K562 (cell line): ENCODE measurements around the gene ZNF774. TPM values are rescaled to one million over a fixed set of nuclear protein-coding genes. Genes with fewer than 3 reads are reported as not detected.

Experiments
- CBFB ChIP-seq: sonication (generic); formaldehyde crosslinking; IDR thresholded peaks from 2 replicates; pipeline ENCODE4 v1.4.0; 2020; ENCODE audit warnings: mild to moderate bottlenecking, missing genetic modification reagents
- DMBX1 ChIP-seq: fragments of 250-450 bp; sonication (Bioruptor Pico); IDR thresholded peaks from 2 replicates; pipeline ENCODE4 v1.8.0; 2022; ENCODE audit warnings: inconsistent platforms, mild to moderate bottlenecking, moderate library complexity, borderline replicate concordance
- IFI16 ChIP-seq: fragments of 250-450 bp; sonication (Bioruptor Pico); IDR thresholded peaks from 2 replicates; pipeline ENCODE4 v2.1.2; 2022; ENCODE audit warnings: mild to moderate bottlenecking, inconsistent platforms
- JUN ChIP-seq, 2 experiments: sonication (generic) in 1 of 2; formaldehyde crosslinking in 1 of 2; IDR thresholded peaks; 2 replicates each; pipeline versions ENCODE4 v1.6.1 to v1.8.0; 2012 to 2022; ENCODE audit warnings: borderline replicate concordance in 2 of 2, mild to moderate bottlenecking in 2 of 2, improper control_type of control experiment in 1 of 2, low read depth in 1 of 2, low read length in 1 of 2, missing genetic modification reagents in 1 of 2
- JUNB ChIP-seq: fragments of 450-650 bp; formaldehyde crosslinking; conservative IDR thresholded peaks from 2 replicates; pipeline ENCODE4 v1.4.0; 2020; ENCODE audit warnings: mild to moderate bottlenecking
- NFE2 ChIP-seq: IDR thresholded peaks from 2 replicates; pipeline ENCODE4 v1.6.1; 2014; ENCODE audit warnings: antibody characterized with exemption, low read depth
- NR4A1 ChIP-seq, 2 experiments: fragments of 250-450 bp in 1 of 2; fragments of 450-650 bp in 1 of 2; sonication (Bioruptor Pico) in 1 of 2; IDR thresholded peaks; 2 replicates each; pipeline versions ENCODE4 v1.4.0 to v1.6.1; 2016 to 2020; ENCODE audit warnings: mild to moderate bottlenecking in 2 of 2, missing compliant biosample characterization in 1 of 2, missing genetic modification characterization in 1 of 2, moderate library complexity in 1 of 2
- RNF2 ChIP-seq: sonication (generic); IDR thresholded peaks from 2 replicates; pipeline ENCODE4 v1.6.1; 2016
- SMARCC2 ChIP-seq: fragments of 450-650 bp; IDR thresholded peaks from 2 replicates; pipeline ENCODE4 v1.6.1; 2017; ENCODE audit warnings: antibody characterized with exemption, moderate library complexity, mild to moderate bottlenecking, low read depth
- SMC3 ChIP-seq: conservative IDR thresholded peaks from 2 replicates; pipeline ENCODE4 v1.6.1; 2011; ENCODE audit warnings: low read depth, low read length, improper control_type of control experiment; ENCODE audit not compliant: insufficient read depth
- TRIM25 ChIP-seq: fragments of 450-650 bp; IDR thresholded peaks from 2 replicates; pipeline ENCODE4 v1.7.0; 2016; ENCODE audit warnings: borderline replicate concordance
- ZNF134 ChIP-seq: fragments of 250-450 bp; sonication (Bioruptor Pico); conservative IDR thresholded peaks from 2 replicates; pipeline ENCODE4 v1.4.0; 2020
- ZNF311 ChIP-seq: fragments of 250-450 bp; sonication (Bioruptor Pico); IDR thresholded peaks from 2 replicates; pipeline ENCODE4 v1.4.0; 2020; ENCODE audit warnings: mild to moderate bottlenecking, moderate library complexity
- ZNF583 ChIP-seq: fragments of 250-450 bp; sonication (Bioruptor Pico); IDR thresholded peaks from 2 replicates; pipeline ENCODE4 v1.4.0; 2020
- ZNF766 ChIP-seq: fragments of 200-800 bp; sonication (Bioruptor generic); conservative IDR thresholded peaks from 2 replicates; pipeline ENCODE4 v1.6.1; 2016; ENCODE audit warnings: missing genetic modification characterization, missing compliant biosample characterization
- polyA plus RNA-seq, 8 experiments: library from polyadenylated mRNA; depleted of rRNA in 4 of 8; stranded (reverse) in 5 of 8; unstranded in 3 of 8; fragments of >200 nt; fragmentation: Nextera tagmentation in 2 of 8; fragmentation: Illumina TruSeq in 1 of 8; extraction: Ambion mirVana in 2 of 8; extraction: Trizol in 1 of 8; gene quantifications; 2 replicates each; pipeline versions ENCODE4 v1.2.1 to v1.2.3, GENCODE V29; 2011 to 2014; ENCODE audit warnings: inconsistent platforms in 1 of 8, missing spikeins in 1 of 8
- total RNA-seq, 7 experiments: library from RNA; depleted of rRNA in 6 of 7; stranded (reverse); fragments of >200 nt in 6 of 7; fragmentation: Illumina TruSeq in 2 of 7; extraction: Trizol in 2 of 7; gene quantifications; 2 replicates each; pipeline versions ENCODE4 v1.2.1 to v1.2.3, GENCODE V29; 2011 to 2021; ENCODE audit warnings: low replicate concordance in 1 of 7
- TF ChIP-seq, protein P1 (sequence below): fragments of 450-650 bp; IDR thresholded peaks from 2 replicates; pipeline ENCODE4 v1.6.1; 2017; ENCODE audit warnings: mild to moderate bottlenecking, moderate library complexity
- TF ChIP-seq, protein P2 (sequence below): fragments of 250-450 bp; sonication (Bioruptor Pico); IDR thresholded peaks from 2 replicates; pipeline ENCODE4 v1.8.0; 2022; ENCODE audit warnings: moderate library complexity, mild to moderate bottlenecking, inconsistent platforms
- TF ChIP-seq, protein P3 (sequence below): sonication (generic); formaldehyde crosslinking; IDR thresholded peaks from 2 replicates; pipeline ENCODE4 v1.8.1; 2023; ENCODE audit warnings: mild to moderate bottlenecking, missing genetic modification reagents

Gene ZNF774
- total and polyA plus RNA-seq, 9 of the 15 experiments (the other 6 are each of a cell fraction or from before 2014, with no cell fraction given): 0.32 to 2.0 (median 1.2) TPM

DNA sequence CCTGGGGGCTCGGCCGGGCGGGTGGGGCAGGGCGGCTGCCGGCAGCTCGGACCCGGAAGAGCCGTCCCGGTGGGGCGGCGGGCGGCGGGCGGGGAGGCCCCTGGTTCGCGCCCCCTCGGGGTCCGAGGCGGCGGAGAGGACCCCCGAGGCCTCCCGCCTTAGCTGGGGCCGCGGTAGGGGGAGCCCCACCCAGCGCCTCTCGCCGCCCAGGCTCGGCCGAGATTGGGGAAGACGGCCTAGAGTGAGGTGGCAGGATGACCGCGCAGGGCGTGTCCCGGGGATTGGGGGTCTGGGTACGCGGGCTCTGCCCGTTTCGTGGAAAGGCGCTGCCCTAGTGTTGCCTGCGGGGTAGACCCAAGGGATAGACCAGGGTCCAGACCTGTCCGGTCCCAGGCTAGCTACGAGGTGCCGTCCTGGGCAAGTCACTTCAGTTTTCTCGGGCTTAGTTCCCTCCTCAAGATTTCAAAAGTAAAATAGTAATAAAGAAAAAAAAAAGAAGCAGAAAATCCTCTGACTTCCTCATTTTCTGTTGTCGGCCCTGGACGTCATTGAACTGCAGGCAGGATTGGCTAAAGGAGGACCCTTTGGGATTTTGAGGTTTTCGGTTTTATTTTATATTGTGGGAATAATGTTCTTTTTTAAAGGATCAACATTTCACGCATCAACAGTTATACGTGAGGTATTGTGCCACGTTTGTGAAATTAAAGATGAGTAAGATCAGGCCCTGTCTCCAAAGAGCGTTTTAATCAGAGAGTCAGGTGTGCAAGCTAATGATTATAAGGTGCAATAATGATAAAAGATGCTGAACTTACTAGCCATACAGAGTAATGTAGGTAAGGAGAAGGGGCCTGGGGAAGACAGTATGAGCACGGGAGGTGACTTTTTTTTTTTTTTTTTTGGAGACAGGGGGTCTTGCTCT lies 36.6 kb downstream of the ZNF774 start (continued):
- TF ChIP-seq, protein P1, sequence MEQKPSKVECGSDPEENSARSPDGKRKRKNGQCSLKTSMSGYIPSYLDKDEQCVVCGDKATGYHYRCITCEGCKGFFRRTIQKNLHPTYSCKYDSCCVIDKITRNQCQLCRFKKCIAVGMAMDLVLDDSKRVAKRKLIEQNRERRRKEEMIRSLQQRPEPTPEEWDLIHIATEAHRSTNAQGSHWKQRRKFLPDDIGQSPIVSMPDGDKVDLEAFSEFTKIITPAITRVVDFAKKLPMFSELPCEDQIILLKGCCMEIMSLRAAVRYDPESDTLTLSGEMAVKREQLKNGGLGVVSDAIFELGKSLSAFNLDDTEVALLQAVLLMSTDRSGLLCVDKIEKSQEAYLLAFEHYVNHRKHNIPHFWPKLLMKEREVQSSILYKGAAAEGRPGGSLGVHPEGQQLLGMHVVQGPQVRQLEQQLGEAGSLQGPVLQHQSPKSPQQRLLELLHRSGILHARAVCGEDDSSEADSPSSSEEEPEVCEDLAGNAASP: no peak
- TF ChIP-seq NFE2 (no peak), ZNF311 (no peak), NR4A1 (CRISPR knock-in tag; IDR thresholded peaks at IDR 0.05) (no peak), NR4A1 (tag; IDR thresholded peaks at IDR 0.05) (no peak), JUN (IDR thresholded peaks at IDR 0.05; ENCODE audit: borderline replicate concordance, low read depth, low read length) (no peak), JUN (CRISPR knock-in tag; IDR thresholded peaks at IDR 0.05; ENCODE audit: borderline replicate concordance) (peak; percentile 63; the same call in 1 of the 2 replicates), CBFB (no peak), SMARCC2 (no peak), ZNF583 (CRISPR knock-in tag) (no peak), DMBX1 (CRISPR knock-in tag) (no peak), IFI16 (CRISPR knock-in tag) (no peak), RNF2 (no peak), ZNF766 (CRISPR knock-in tag) (no peak), TRIM25 (no peak), ZNF134 (CRISPR knock-in tag) (no peak), JUNB (CRISPR knock-in tag) (no peak), SMC3 (no peak)
- TF ChIP-seq, protein P2, sequence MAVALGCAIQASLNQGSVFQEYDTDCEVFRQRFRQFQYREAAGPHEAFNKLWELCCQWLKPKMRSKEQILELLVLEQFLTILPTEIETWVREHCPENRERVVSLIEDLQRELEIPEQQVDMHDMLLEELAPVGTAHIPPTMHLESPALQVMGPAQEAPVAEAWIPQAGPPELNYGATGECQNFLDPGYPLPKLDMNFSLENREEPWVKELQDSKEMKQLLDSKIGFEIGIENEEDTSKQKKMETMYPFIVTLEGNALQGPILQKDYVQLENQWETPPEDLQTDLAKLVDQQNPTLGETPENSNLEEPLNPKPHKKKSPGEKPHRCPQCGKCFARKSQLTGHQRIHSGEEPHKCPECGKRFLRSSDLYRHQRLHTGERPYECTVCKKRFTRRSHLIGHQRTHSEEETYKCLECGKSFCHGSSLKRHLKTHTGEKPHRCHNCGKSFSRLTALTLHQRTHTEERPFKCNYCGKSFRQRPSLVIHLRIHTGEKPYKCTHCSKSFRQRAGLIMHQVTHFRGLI (CRISPR knock-in tag): no peak
- TF ChIP-seq, protein P3, sequence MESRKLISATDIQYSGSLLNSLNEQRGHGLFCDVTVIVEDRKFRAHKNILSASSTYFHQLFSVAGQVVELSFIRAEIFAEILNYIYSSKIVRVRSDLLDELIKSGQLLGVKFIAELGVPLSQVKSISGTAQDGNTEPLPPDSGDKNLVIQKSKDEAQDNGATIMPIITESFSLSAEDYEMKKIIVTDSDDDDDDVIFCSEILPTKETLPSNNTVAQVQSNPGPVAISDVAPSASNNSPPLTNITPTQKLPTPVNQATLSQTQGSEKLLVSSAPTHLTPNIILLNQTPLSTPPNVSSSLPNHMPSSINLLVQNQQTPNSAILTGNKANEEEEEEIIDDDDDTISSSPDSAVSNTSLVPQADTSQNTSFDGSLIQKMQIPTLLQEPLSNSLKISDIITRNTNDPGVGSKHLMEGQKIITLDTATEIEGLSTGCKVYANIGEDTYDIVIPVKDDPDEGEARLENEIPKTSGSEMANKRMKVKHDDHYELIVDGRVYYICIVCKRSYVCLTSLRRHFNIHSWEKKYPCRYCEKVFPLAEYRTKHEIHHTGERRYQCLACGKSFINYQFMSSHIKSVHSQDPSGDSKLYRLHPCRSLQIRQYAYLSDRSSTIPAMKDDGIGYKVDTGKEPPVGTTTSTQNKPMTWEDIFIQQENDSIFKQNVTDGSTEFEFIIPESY (CRISPR knock-in tag): no peak
